Measurements from ENCODE around the gene TMEM219.

The TMEM219 gene

DNA sequence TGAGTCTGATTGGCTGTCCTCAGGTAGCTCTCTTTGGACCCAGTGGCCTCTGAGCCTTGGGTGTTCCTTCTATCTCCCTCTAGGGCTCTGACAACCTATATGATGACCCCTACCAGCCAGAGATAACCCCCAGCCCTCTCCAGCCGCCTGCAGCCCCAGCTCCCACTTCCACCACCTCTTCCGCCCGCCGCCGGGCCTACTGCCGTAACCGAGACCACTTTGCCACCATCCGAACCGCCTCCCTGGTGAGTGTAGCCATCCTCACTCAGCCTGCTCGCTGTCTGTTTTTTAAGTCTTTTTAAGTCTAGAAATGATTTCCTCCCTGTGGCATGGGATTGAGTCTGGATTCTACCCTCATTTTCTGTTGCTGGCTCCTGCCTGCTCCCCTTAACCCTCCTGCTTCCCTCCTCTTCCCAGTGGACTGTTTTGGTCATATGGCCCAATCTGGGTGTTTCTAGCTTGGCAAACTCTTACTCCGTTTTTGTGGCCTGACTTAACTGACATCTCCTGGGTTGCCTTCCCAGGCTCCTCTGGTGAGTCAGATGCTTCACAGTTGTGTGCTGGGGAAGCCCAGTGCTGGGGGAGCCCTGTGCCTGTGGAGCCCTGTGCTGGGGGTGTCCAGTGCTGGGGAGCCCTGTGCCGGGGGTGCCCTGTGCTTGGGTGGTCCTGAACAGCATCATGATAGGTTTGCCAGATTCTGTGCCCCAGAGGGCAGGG, 21.7 kb downstream of the TMEM219 start:
- H3K4me3 ChIP-seq (ENCODE audit: low read length), result no peak overlapping the region
- DNase-seq (ENCODE audit: low read depth), result peak; percentile 52
- TF ChIP-seq, protein P1, sequence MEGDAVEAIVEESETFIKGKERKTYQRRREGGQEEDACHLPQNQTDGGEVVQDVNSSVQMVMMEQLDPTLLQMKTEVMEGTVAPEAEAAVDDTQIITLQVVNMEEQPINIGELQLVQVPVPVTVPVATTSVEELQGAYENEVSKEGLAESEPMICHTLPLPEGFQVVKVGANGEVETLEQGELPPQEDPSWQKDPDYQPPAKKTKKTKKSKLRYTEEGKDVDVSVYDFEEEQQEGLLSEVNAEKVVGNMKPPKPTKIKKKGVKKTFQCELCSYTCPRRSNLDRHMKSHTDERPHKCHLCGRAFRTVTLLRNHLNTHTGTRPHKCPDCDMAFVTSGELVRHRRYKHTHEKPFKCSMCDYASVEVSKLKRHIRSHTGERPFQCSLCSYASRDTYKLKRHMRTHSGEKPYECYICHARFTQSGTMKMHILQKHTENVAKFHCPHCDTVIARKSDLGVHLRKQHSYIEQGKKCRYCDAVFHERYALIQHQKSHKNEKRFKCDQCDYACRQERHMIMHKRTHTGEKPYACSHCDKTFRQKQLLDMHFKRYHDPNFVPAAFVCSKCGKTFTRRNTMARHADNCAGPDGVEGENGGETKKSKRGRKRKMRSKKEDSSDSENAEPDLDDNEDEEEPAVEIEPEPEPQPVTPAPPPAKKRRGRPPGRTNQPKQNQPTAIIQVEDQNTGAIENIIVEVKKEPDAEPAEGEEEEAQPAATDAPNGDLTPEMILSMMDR (conservative IDR thresholded peaks at IDR 0.05; ENCODE audit: low read length), result no peak

DNA sequence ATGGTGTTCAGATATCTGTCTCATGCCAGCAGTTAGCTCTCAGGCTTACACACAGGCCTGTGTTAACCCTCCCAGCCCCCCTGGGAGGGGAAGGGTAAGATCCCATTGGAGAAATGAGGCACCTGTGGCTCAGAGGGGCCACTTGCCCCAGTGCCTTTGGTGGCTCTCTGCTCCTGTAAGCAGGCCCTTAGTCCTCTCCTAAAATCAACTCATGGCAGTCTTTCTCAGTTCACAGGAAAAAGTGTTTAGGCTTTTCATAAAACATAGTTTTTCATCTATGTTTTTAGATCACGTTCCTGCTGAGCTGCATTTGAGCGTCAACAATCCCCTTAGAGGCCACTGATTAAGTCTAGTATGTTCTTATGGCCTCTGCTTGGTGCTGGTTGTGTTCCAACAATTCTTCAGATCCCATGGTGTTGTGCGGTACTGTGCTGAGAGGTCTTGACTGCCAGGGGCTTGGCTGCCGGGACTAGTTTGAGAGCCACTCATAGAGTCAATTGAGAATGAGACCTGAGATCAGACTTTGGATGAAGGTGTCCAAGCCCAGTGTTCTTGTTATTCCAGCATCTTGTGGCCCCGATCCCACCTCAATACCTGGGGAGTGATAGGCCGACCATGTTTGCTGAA, 22.4 kb downstream of the TMEM219 start:
- no peak for DNase-seq (ENCODE audit: low read depth)
- H3K4me3 ChIP-seq (ENCODE audit: low read length), result no peak overlapping the region
- TF ChIP-seq, protein P1 (conservative IDR thresholded peaks at IDR 0.05; ENCODE audit: low read length), result no peak

DNA sequence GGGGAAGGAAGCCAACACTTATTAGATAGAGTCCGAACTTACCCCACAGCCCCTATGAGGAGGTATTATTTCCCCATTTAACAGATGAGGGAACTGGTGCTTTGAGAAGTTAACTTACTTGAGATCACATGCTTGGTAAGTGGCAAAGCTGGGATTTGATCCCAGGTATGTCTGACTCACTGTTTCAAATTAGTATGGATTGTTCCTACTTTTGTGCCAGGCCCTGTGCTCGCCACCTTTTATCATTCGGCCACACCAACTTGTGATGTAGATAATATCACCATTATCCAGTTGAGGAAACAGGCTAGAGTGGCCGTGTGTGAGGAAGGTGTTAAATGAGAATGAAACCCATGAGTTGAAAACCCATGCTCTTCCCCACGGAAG, 22.9 kb downstream of the TMEM219 start:
- no peak for DNase-seq (ENCODE audit: low read depth)
- TF ChIP-seq, protein P1 (conservative IDR thresholded peaks at IDR 0.05; ENCODE audit: low read length), result no peak
- no peak overlapping the region for H3K4me3 ChIP-seq (ENCODE audit: low read length)

DNA sequence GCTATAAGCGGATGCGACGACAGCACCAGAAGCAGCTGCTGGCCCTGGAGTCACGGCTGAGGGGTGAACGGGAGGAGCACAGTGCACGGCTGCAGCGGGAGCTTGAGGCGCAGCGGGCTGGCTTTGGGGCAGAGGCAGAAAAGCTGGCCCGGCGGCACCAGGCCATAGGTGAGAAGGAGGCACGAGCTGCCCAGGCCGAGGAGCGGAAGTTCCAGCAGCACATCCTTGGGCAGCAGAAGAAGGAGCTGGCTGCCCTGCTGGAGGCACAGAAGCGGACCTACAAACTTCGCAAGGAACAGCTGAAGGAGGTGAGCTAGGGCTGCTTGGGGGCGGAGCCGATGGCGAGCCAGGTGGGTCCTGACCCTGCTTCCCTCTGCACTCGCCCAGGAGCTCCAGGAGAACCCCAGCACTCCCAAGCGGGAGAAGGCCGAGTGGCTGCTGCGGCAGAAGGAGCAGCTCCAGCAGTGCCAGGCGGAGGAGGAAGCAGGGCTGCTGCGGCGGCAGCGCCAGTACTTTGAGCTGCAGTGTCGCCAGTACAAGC, 23.5 kb downstream of the TMEM219 start:
- H3K4me3 ChIP-seq (ENCODE audit: low read length), result no peak overlapping the region
- DNase-seq (ENCODE audit: low read depth), result no peak
- TF ChIP-seq, protein P1 (conservative IDR thresholded peaks at IDR 0.05; ENCODE audit: low read length), result no peak

DNA sequence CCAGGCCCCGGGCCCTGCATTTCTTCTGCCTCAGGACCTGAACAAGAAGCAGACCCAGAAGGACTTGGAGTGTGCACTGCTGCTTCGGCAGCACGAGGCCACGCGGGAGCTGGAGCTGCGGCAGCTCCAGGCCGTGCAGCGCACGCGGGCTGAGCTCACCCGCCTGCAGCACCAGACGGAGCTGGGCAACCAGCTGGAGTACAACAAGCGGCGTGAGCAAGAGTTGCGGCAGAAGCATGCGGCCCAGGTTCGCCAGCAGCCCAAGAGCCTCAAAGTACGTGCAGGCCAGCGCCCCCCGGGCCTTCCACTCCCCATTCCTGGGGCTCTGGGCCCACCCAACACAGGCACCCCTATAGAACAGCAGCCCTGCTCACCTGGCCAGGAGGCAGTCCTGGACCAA, 24.4 kb downstream of the TMEM219 start:
- no peak for DNase-seq (ENCODE audit: low read depth)
- H3K4me3 ChIP-seq (ENCODE audit: low read length), result no peak overlapping the region
- TF ChIP-seq, protein P1 (conservative IDR thresholded peaks at IDR 0.05; ENCODE audit: low read length), result no peak

DNA sequence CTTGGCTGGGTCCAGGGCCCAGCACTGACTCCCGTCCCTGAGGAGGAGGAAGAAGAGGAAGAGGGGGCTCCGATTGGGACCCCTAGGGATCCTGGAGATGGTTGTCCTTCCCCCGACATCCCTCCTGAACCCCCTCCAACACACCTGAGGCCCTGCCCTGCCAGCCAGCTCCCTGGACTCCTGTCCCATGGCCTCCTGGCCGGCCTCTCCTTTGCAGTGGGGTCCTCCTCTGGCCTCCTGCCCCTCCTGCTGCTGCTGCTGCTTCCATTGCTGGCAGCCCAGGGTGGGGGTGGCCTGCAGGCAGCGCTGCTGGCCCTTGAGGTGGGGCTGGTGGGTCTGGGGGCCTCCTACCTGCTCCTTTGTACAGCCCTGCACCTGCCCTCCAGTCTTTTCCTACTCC, 25.1 kb downstream of the TMEM219 start:
- no peak for DNase-seq (ENCODE audit: low read depth)
- no peak overlapping the region for H3K4me3 ChIP-seq (ENCODE audit: low read length)
- TF ChIP-seq, protein P1 (conservative IDR thresholded peaks at IDR 0.05; ENCODE audit: low read length), result no peak
